Measurements from ENCODE around the gene RPS6KL1.

RPS6KL1 gene

DNA sequence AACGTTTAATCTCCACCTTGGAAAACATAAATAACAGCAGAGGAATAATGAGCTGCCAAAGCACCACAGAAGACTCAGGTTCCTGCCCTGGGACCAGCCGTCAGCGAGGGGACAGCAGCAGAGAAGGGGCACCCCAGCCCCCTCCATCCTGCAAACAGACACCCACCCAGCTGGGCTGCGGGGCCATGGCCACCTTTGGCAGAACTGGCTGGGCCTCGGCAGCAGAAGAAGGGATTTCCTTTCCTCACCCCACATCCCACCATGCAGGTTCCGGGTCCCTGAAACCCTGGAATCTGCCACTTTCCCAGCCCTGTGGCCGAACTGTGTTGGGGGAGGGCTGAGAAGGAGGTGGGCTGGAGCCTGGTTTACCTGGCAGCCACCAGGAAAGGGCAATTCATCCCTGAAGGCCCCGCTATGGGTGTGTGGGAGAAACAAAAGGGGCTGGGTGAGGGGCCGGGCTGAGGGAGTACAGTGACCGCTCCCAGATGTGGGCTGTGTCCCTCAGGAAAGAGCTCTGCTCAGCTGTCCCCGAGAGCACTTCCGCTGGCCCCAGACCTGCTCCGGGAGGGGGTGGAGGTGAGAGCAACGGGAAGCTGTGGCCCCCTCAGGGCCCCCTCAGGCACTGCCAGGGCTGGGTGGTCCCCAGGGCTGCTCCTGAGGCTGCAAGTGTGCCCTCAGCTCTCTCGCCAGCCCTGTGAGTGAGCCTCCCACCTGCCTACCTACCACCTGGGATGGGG, 28.6 kb upstream of the RPS6KL1 start:
- DNase-seq = no peak

DNA sequence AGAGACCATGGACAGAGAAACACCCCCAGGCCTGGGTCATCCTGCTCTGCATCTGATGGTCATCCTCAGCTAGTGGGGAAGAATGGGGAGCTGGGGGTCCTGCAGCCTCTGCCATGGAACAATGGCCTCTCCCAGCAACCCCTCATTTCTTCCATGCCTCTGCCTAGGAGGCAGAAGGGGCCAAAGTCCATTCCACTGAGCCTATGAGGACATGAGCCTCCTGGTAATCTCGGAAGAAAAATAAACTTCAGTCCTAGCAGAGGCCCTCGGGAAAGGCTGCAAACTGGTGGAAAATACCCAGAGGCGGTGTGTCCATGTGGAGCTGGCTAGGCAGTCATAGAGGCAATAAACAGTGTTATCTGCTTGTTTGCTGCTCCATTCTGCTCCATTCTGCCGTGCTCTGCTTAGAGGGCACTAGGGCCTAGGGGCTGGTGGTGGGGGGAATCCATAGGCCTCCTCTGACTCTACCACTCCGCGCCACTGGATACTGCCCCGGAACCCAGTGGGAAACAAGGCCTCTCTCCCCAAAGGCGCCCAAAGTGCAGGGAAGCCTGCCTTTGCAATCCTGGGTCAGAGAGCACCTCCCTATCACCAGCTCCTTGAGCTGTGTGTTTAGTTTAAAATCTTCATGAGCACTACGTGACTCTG, 27.9 kb upstream of the RPS6KL1 start:
- DNase-seq = no peak

DNA sequence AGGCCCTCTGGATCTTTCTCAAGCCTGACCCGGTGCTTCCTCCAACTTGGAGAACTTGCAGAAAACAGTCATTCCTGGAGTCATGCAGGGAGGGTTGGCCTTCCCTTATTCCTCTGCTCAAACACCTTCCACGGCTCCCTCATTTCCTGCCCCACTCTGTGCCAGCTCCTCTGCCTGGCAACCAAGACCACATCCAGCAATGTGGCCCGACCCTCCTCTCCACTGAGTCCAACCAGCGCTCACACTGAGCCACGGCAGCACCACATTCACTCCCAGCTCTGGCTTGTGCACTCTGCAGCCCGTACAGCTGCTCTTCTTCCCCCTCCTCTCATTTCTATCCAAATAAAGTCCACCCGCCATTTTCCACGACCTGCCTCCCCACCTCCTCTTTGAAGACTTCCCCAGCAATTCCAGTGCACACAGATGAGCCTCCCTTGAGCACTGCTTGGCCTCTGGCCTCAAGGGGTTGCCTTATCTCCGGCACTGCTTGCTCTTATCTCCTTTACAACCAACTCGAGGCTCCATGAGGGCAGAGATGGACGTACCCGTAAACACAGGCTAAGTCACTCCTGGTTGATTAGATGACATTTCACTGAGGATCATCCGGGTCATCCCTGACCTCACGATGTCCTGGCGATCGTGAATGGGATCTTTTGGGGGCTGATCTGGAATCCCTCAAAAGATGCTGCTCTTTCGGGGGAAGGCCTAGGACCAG, 27.0 kb upstream of the RPS6KL1 start:
- DNase-seq = no peak

DNA sequence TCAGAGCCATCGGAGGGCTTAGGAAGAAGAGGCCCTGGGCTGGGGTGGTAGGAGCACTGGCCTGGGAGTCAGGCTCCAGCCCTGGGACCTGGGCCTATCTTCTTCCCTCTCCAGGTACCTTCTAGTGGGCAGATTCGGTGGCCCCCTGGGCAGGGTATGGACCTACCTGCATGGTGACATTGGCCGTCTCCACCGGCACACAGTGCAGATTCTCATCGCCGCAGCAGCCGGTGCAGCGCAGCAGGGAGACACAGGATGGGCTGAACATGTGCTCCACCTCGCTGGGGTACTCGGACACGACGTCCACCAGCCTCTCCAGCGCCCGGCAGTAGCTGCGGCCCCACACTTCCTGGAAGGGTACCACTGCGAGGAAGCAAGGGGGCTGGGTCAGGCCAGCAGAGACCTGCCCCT, 26.1 kb upstream of the RPS6KL1 start:
- DNase-seq = no peak

DNA sequence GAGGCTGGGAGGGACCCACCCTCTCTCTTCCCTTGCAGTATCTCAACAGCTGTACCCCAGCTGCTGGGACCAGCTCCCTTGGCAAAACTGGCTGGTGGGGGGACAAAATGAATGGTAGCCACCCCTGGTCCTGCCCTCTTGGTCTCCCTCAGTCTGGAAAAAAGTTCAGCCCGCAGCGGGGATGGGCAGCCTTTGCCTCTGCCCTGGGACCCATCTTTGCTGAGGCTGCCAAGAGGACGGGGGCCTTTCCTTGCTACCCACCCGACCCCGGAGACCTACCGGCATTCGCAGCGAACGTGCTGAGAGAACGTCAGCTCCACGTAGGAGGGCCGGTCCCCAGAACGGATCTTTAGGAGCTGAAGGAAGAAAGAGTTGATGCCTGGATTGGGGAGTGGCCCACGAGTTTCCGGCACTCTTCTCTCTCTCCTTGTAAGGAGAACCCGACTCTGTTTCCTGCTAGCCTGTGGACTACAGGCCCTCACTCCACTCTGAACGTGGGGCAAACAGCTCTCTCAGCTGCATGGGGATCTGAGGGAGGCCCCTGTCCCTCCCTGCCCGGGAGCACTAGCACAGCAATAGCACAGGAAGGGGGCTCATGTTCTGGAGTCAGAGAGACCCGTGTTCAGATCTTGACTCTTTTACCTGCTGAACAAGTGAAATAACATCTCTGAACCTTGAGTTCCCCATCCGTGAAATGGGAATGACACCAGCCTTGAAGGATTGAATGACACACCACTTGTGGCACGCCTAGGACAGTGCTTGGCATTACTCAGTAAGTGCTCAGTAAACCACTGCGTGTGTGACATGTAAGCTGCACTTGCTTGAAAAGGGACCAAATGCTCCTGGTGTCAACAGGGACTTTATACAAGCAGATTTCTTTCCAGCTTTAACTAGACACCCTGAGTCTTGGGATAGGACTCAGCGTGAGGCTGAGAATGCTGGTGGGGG, 25.4 kb upstream of the RPS6KL1 start:
- no peak for DNase-seq

DNA sequence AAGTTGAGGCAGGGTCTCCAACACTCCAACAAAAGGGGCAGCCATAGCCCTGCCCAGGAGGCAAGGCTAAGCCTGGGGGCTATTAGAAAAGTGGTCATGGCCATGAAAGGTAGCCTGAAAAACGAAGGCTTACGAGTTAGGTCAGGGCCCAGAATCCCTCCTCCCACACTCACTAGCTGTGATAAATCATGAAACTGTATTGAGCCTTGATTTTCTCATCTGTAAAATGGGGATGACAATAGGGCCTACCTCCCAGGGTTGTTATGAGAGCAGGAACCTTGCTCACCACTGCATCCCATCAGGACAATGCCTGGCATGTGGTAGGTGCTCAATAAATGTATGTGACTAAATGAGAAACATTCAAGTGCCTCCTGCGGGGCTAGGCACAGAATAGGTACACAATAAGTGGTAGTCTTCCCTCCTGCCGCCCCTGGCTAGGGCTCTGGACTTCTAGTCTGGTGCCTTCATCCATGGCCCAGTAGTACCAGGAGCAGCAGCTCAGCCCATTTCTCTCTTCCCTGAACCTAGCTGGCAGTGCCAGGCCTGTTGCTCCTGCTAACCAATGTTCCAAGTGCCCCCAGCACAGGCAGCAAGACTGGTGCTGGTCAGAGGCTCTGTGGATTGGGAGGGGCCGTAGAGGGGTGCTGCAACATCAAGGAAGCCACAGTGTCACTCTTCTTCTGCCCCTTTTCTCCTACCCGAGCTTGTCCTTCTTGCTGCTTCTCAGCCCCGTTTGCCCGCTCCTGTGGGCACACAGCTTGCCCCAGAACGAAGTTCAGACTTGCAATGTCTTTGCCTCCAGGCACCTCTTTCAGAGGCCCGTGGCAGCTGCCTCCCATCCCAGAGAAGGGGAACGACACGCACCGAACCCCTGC, 24.5 kb upstream of the RPS6KL1 start:
- no peak for DNase-seq

DNA sequence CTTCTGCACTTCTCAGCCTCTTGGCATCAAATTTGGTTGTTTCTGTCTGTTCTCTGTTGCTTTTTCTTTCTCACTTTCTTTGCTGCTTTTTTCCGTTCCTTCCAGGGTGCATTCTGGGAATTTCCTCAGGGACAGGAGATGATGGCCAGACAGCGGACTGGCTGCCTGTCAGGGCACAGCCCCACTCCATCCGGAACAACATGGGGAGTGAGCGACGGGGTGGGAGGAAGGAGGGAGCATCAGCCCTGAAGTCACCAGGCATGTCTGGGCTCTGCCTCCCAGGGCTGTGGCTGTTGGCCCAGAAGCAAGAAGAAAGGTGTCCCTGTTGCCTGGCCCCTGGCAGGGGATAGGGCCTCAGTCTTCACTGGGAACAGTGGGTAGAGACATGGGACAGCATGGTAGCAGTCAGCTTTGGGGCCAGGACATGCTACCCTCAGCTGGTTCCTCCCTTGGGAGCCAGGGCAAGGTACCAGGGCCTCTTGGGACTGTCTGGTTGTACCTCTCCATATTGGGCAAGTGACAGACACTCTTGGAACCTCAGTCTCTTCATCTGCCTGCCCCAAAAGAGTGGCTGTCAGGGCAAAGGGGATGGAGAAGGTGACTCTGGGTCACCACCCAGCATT, 23.7 kb upstream of the RPS6KL1 start:
- DNase-seq = no peak

DNA sequence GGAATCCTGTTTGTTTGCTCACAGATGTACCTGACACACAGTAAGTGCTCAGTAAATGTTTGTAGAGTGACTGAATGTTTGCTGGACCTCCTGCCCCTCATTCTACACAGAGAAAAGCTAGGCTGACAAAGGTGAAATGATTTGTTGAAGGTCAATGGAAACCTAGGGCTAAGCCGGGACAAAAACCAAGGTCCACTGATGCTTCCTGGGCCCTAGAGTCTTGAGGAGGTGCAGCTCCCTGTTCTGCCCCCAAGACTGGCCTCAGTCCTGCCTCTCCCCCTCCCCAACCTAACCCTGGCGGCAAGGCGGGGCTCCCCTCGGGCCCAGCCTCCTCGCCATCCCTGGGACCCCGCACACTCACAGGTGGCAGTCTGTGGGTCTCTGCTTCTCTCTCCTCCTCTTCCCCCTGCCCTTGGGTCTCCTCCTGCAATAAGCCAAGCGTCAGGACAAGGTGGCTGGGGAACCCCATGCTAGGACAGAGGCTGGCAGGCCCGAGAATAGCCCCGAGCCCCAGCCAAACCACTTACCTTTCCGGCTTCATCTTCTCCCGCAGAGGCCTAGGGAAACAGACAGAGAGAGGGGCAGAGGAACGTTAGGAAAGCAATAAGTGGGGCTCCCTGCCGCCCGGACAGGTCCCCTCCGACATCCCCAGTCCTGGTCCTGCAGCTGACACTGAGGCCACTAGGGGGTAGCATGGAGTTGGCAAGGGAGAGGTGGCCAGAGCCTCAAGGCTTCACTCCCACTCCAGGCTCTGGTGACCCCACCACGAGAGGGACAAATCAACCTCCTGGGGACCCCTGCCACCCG, 23.0 kb upstream of the RPS6KL1 start:
- DNase-seq = peak; percentile 46

DNA sequence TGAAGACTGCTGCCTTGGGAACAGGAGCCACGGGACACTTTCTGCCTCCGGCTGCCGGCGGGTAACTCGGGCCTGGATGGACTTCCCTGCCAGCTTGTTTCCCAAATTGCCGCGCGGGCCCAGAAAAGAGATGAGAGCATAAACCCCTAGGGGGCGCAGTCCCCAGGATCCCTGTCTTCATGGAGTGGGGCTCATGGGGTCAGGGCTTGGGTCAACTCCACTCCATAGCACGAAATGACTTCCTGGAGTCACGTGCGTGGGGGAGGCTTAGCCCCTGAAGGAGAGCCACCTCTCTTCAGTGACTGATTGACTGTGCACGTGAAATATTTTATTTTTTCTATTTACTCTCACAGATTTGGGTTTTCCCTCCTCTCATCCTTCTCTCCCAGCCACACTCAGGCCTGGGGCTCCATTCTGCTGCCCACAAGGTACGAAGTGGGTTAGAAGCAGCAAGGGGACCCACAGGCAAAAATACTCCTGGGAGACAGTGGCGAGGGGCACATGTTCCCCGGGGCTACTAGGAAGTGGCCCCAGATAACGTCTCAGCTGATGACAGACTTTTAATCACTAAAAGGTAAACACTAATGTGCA, 22.3 kb upstream of the RPS6KL1 start:
- peak; percentile 22 for DNase-seq

DNA sequence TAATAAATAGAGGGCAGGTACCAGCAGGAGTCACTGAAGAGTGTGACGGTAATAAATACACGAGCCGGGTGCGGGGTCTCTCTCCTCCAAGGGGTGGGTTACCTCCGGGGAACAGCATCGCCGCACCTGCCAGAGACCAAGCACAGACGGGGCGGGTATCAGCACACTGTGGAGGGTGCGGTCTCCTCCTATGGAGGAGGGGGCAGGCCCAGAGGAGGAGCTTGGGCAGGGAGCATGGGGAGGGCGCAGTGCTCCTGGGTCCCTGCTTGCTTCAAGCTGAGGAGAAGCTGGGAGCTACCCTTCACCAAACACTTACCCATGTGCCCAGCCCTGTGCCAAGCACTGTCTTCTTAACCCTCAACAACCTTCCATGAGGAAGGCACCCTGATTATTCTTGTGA, 19.5 kb upstream of the RPS6KL1 start:
- DNase-seq = no peak

DNA sequence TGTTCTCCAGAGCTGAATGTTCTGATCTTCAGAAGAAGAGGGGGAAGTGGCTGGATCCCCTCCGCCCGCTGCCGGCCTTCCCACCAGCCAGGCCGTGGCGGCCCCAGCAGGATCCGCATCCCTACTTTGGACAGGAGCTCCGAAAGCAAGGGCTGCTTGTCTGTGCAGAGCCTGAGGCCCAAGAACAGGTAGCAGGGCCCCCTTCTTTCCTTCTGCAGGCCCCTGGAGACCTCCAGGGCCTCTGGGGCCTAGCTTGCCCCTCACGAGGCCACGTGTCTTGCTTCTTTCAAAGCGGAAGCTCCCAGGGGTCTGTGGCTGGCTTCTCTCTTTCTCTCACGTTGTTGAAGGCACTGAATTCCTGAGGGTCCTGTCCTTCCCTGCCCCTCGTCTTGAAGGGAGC, 19.1 kb upstream of the RPS6KL1 start:
- DNase-seq = no peak

DNA sequence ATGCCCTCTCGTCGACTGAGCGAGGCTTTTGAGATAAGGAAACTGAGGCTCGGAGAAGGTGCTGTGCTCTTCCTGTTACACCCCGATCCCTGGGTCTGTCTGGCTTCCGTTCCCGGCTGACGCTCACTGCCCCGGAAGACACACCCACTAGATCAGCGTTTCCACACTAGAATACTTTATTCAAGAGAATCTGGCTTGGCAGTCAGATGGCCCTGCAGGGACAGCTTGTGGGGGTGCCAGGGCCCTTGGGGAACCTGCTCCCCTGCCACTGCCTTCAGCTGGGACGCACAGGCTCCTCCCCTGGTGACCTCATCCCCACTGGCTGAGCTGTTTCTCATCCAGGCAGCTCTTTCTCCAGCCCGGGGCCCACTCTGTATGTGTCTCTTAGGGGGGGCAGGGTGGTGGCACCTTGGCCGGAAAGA, 18.6 kb upstream of the RPS6KL1 start:
- peak; percentile 76 for DNase-seq

DNA sequence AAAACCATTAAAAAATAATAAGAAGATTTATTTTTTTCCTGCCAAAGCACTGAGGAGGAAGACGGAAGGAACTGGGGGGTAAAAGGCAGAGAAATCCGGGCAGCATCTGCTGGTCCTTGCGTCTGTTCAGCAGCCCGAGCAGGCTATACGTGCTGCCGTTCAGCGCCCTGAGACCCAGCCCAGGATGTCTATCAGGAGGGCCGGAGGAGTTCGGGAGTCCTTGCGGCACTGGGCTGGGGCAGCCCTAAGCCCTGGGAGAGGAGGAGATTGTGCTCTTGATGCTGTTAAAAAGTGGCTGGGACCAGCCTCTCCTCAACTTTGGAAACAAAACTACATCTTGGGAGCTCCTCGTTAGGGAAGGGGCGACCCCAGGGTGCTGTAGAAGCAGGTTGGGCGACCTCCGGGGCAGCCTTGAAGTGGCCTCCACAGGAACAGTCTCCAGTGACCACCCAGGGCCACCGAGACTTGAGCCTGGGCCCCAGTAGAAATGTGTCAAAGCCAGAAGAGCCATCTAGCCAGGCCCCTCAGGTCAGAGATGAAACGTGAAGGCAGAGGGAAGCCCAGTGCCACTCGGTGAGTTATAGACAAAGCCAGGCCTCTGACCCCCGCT, 18.0 kb upstream of the RPS6KL1 start:
- DNase-seq = no peak

DNA sequence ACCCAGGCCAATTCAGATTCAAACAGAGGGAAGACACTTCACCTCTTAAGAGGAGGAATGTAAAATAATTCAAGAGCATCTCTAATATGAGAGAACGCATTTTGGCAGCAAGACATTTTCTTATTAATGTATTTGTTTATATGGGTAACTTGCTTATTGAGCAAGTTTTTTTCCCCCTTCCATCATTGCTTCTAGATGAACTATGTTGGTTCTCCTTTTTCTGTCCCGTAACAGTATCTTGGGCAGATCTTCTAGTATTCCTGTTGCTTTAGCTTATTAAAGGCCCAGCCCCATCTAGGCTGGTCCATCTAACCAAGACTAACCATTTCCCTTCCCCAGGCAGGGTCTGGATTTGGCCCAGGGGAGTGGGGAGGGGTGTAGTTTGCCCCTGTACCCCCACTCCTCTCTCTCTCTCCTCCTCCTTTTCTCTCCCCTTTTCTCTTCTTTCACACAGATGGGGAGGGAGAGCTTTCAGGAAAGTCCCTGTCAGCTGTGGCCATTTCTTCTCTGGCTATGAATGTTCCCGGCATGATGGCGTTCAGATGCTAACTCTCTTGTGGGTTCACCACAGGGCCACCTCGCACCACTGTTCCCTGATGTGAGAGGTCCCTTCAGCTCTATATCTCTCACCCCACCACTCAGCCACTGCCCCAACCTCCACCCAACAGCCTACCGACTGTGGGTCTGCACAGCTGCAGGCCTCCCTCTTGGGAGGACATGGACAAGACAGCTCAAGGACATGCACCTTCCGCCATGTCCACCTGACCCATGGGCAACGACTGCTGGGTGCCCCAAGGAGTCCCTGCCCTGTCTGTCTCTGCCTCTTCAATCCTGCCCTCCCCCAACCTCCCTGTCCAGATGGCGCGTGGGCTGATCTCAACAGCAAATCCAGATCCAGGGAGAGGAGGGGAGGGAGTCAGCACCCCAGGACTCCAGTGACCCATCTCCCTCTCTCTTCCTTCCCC, 15.8 kb upstream of the RPS6KL1 start:
- peak; percentile 32 for DNase-seq

DNA sequence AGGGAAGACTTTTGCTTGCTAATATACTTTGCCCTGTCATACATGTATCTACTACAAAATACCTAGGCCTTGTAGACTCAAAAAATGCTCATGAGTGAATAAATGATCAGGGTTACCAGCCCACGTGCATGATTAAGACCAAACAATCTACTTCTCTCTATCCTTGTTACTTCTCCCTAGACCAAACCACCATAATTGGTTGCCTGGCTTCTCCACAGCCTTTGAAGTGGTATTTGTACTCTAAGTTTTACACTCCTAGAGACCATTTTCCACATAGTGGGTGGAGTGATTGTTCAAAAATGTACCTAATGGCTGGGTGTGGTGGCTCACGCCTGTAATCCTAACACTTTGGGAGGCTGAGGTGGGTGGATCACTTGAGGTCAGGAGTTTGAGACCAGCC, 14.1 kb upstream of the RPS6KL1 start:
- no peak for DNase-seq

DNA sequence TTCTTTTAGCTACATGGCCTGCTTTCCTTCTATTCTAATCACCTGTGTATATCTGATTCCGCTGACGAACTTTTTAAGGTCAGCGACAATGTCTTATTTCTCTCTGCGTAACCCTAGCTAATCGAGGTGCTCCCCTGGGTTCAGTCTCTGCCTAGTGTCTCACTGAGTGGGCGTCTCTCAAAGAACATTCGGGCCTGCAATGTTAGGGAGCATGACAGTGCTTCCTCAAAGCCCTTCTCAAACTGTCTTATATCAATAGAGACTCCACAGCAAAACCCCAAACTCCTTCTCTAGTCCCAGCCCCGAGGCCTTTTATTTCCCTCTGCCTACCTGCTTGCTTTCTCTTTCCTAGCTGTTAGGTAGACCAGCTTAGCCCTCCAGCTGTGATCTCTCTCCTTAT, 13.7 kb upstream of the RPS6KL1 start:
- DNase-seq = no peak

DNA sequence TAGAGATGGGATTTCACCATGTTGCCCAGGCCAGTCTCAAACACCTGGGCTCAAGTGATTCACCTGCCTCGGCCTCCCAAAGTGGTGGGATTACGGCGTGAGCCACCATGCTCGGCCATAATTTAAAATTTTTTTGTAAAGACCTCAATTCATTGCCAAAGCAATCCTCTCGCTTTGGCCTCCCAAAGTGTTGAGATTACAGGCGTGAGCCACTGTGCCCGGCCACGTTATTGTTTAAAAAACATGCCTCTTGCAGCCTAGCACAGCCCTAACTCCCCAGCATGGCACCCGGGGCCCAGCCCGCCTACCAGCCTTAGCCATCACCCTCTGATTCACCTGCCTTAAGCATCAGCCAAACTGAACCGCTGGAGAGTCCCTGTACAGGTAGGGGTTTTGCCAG, 13.1 kb upstream of the RPS6KL1 start:
- no peak for DNase-seq

DNA sequence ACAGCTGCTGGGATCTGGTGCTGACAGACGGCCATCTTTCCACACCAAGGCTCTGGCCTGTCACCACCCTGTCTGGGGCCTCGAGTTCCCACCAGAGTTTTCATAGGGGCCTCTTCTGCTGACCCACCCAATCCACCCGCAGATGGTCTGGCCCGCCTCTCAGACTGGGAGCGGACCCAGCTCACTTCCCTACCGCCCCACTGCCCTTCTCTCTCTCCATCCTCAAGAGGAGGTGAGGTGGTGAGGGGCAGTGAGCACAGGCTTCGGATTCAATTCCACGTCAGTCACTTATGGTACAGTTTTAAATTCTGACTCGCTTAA, 12.3 kb upstream of the RPS6KL1 start:
- no peak for DNase-seq

Measured in MV-4-11 (cell line).